CD4-positive, alpha-beta T cell (primary cell): ENCODE data around the gene SND1. TPM values are rescaled to one million over a fixed set of nuclear protein-coding genes. Genes with fewer than 3 reads are reported as not detected.

Source experiments
- ATAC-seq: fragments of 200-7000 bp; cut with Tn5 transposase; one replicate; pipeline ENCODE4 v1.10.0; 2022; ENCODE audit warnings: mild to moderate bottlenecking; ENCODE audit not compliant: poor library complexity
- CTCF ChIA-PET: fragments of 350-600 bp; sonication (Branson Sonifier 250); formaldehyde crosslinking; loops from one replicate; lab custom pipeline; 2021; ENCODE audit warnings: antibody characterized with exemption, inconsistent platforms; lab: Charles Lee
- POLR2A ChIA-PET: fragments of 350-600 bp; sonication (Branson Sonifier 250); formaldehyde crosslinking; loops from one replicate; lab custom pipeline; 2021; ENCODE audit warnings: antibody characterized with exemption, inconsistent platforms; lab: Charles Lee
- DNase-seq, 14 experiments: peaks; one replicate each; pipeline ENCODE4 v3.0.0-alpha.2; 2013 to 2020; ENCODE audit warnings: mixed read lengths in 2 of 14
- H3K27ac ChIP-seq, 2 donors: one replicate each; pipeline versions ENCODE4 v1.5.1 to v1.7.0; 2013; ENCODE audit warnings: low read length in 2 of 2, low read depth in 1 of 2, mild to moderate bottlenecking in 1 of 2
- H3K27me3 ChIP-seq, 2 experiments: 1 replicate in 1 of 2; 2 replicates in 1 of 2; pipeline versions ENCODE4 v1.6.1 to v1.7.0; 2013; ENCODE audit warnings: low read length in 2 of 2, control low read depth in 1 of 2, mild to moderate bottlenecking in 1 of 2, moderate library complexity in 1 of 2; ENCODE audit not compliant: insufficient read depth in 2 of 2, control insufficient read depth in 1 of 2
- H3K36me3 ChIP-seq: one replicate; pipeline ENCODE4 v1.6.1; 2013; ENCODE audit warnings: low read length, control low read depth; ENCODE audit not compliant: insufficient read depth
- H3K4me1 ChIP-seq: one replicate; pipeline ENCODE4 v1.6.1; 2013; ENCODE audit warnings: low read length, control low read depth; ENCODE audit not compliant: insufficient read depth
- H3K4me3 ChIP-seq: one replicate; pipeline ENCODE4 v1.5.1; 2013; ENCODE audit warnings: mild to moderate bottlenecking, low read length, moderate library complexity
- H3K9me3 ChIP-seq, 2 experiments: 1 replicate in 1 of 2; 2 replicates in 1 of 2; pipeline versions ENCODE4 v1.6.1 to v1.7.0; 2013; ENCODE audit warnings: low read length in 2 of 2, mild to moderate bottlenecking in 2 of 2, control low read depth in 1 of 2, moderate library complexity in 1 of 2; ENCODE audit not compliant: control insufficient read depth in 1 of 2, insufficient read depth in 1 of 2
- H3K27ac Mint-ChIP-seq: one replicate; pipeline ENCODE4 v1.8.0; 2020; ENCODE audit warnings: mixed read lengths
- H3K27me3 Mint-ChIP-seq: one replicate; pipeline ENCODE4 v1.8.0; 2021; ENCODE audit warnings: mixed read lengths
- H3K36me3 Mint-ChIP-seq: one replicate; pipeline ENCODE4 v1.8.0; 2021; ENCODE audit warnings: low read depth, mixed read lengths
- H3K4me1 Mint-ChIP-seq: one replicate; pipeline ENCODE4 v1.8.0; 2021; ENCODE audit warnings: low read depth, mixed read lengths
- H3K4me3 Mint-ChIP-seq: one replicate; pipeline ENCODE4 v1.8.0; 2020; ENCODE audit warnings: mild to moderate bottlenecking, mixed read lengths
- H3K9me3 Mint-ChIP-seq: one replicate; pipeline ENCODE4 v1.8.0; 2020; ENCODE audit warnings: mixed read lengths
- intact Hi-C, 2 experiments: fragments of 100-400 bp; cut with DNase I in 1 of 2; cut with micrococcal nuclease in 1 of 2; formaldehyde crosslinking; loops; one replicate each; pipeline versions ENCODE4 v1.15.1 to v1.9.0; 2023 to 2025; cut with DNase I, micrococcal nuclease
- total RNA-seq, 174 experiments: library from RNA in 2 of 174; stranded (reverse) in 2 of 174; gene quantifications; one replicate each; pipeline ENCODE4 v1.2.3 and lab custom pipeline; 2021 to 2026
- TF ChIP-seq, protein P1 (sequence below): fragments of 200-600 bp; IDR thresholded peaks from one replicate; pipeline ENCODE4 v1.8.0; 2022; ENCODE audit warnings: antibody characterized with exemption, mild to moderate bottlenecking

SND1 gene
- total RNA-seq, 2 experiments from 2014 or later, result 104 to 113 TPM

- no peak for DNase-seq
- Histone ChIP-seq H3K4me3 (no peak overlapping the region), H3K27ac (no peak overlapping the region), H3K4me1 (no peaks in the 10 kb centered on the region), H3K27me3 (no peaks in the 10 kb centered on the region), H3K9me3 (no peaks in the 10 kb centered on the region), H3K36me3 (no peaks in the 10 kb centered on the region)
- Mint-ChIP-seq H3K4me1 (peaks cover 24% of the 10 kb centered on the region), H3K27me3 (no peaks in the 10 kb centered on the region), H3K4me3 (no peak overlapping the region), H3K36me3 (peaks cover 11% of the 10 kb centered on the region), H3K27ac (no peak overlapping the region), H3K9me3 (no peaks in the 10 kb centered on the region)
- POLR2A ChIA-PET, result no interaction called here
- intact Hi-C loops, result no loop called here
- CTCF ChIA-PET, result no interaction called here
- ATAC-seq, result no peak
- TF ChIP-seq, protein P1, sequence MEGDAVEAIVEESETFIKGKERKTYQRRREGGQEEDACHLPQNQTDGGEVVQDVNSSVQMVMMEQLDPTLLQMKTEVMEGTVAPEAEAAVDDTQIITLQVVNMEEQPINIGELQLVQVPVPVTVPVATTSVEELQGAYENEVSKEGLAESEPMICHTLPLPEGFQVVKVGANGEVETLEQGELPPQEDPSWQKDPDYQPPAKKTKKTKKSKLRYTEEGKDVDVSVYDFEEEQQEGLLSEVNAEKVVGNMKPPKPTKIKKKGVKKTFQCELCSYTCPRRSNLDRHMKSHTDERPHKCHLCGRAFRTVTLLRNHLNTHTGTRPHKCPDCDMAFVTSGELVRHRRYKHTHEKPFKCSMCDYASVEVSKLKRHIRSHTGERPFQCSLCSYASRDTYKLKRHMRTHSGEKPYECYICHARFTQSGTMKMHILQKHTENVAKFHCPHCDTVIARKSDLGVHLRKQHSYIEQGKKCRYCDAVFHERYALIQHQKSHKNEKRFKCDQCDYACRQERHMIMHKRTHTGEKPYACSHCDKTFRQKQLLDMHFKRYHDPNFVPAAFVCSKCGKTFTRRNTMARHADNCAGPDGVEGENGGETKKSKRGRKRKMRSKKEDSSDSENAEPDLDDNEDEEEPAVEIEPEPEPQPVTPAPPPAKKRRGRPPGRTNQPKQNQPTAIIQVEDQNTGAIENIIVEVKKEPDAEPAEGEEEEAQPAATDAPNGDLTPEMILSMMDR, result no peak
Observed at GRCh38 chr7:127922656-127923055, 270.7 kb downstream of the SND1 start.

GRCh38 chr7:127924874-127925273, 272.9 kb downstream of the SND1 start:
- H3K4me1 ChIP-seq, result no peaks in the 10 kb centered on the region
- no peak overlapping the region for H3K4me3 ChIP-seq
- TF ChIP-seq, protein P1, result no peak
- no peak for DNase-seq
- H3K27me3 Mint-ChIP-seq, result no peaks in the 10 kb centered on the region
- ATAC-seq, result no peak
- intact Hi-C loops, result no loop called here
- peaks cover 31% of the 10 kb centered on the region for H3K36me3 Mint-ChIP-seq
- no peaks in the 10 kb centered on the region for H3K9me3 Mint-ChIP-seq
- peaks cover 11% of the 10 kb centered on the region for H3K36me3 ChIP-seq
- H3K4me1 Mint-ChIP-seq, result peaks cover 24% of the 10 kb centered on the region
- no peak overlapping the region for H3K4me3 Mint-ChIP-seq
- no peak overlapping the region for H3K27ac ChIP-seq
- no peaks in the 10 kb centered on the region for H3K27me3 ChIP-seq
- ChIA-PET POLR2A (no interaction called here), CTCF (no interaction called here)
- no peak overlapping the region for H3K27ac Mint-ChIP-seq
- H3K9me3 ChIP-seq, result no peaks in the 10 kb centered on the region

DNA sequence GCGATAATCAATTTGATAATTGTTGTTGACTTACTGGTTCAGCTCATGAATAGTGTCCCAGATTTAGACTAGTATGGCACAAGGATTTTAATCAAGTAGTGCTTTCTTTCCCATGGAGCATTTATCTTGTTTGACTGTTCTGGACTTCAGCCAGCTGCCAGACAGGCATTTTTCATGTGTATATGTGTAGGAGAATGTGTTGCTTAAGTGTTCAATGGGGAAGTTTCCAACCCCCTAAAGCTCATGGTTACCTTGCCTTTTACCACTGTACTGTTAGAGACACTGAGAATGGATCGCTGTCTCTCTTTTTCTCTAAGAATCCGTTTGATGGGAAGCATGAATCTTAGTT, 275.3 kb downstream of the SND1 start:
- H3K4me1 ChIP-seq, result no peaks in the 10 kb centered on the region
- H3K4me3 ChIP-seq, result no peak overlapping the region
- peaks cover 14% of the 10 kb centered on the region for H3K4me1 Mint-ChIP-seq
- H3K27me3 ChIP-seq, result no peaks in the 10 kb centered on the region
- no peak overlapping the region for H3K4me3 Mint-ChIP-seq
- CTCF ChIA-PET, result no interaction called here
- H3K27ac ChIP-seq, result no peak overlapping the region
- H3K27ac Mint-ChIP-seq, result no peak overlapping the region
- no peaks in the 10 kb centered on the region for H3K9me3 ChIP-seq
- peaks cover 52% of the 10 kb centered on the region for H3K36me3 Mint-ChIP-seq
- H3K36me3 ChIP-seq, result peaks cover 33% of the 10 kb centered on the region
- ATAC-seq (no peak), DNase-seq (no peak)
- H3K9me3 Mint-ChIP-seq, result no peaks in the 10 kb centered on the region
- POLR2A ChIA-PET, result no interaction called here
- TF ChIP-seq, protein P1, result no peak
- H3K27me3 Mint-ChIP-seq, result no peaks in the 10 kb centered on the region
- intact Hi-C loops, result no loop called here
